GM12891 (cell line): ENCODE results near the gene TPCN2.

ENCODE experiments used
- DNase-seq: peaks from one replicate; pipeline ENCODE4 v3.0.0; 2011; ENCODE audit warnings: low spot score; ENCODE audit not compliant: insufficient read length
- FAIRE-seq: peaks from 2 replicates; lab custom pipeline; 2011; peaks lifted over from hg19 to GRCh38; lab: Jason Lieb, UNC
- PAX5 ChIP-seq: IDR thresholded peaks from 2 replicates; pipeline ENCODE4 v1.6.1; 2011; ENCODE audit warnings: low read length, moderate library complexity, mild to moderate bottlenecking; ENCODE audit not compliant: insufficient read depth, severe bottlenecking
- POLR2A ChIP-seq: IDR thresholded peaks from 2 replicates; pipeline ENCODE4 v1.6.1; 2011; ENCODE audit warnings: low read depth, low read length, control low read depth
- POLR2AphosphoS5 ChIP-seq: IDR thresholded peaks from 2 replicates; pipeline ENCODE4 v1.6.1; 2011; ENCODE audit warnings: low read depth, low read length, control low read depth
- POU2F2 ChIP-seq: IDR thresholded peaks from 2 replicates; pipeline ENCODE4 v1.6.1; 2011; ENCODE audit warnings: low read depth, mild to moderate bottlenecking, control low read depth, low read length, moderate library complexity
- SPI1 ChIP-seq: IDR thresholded peaks from 2 replicates; pipeline ENCODE4 v1.6.1; 2011; ENCODE audit warnings: low read depth, low read length, control low read depth
- TAF1 ChIP-seq: IDR thresholded peaks from 2 replicates; pipeline ENCODE4 v1.6.1; 2011; ENCODE audit warnings: low read depth, low read length, control low read depth

Gene TPCN2

DNA sequence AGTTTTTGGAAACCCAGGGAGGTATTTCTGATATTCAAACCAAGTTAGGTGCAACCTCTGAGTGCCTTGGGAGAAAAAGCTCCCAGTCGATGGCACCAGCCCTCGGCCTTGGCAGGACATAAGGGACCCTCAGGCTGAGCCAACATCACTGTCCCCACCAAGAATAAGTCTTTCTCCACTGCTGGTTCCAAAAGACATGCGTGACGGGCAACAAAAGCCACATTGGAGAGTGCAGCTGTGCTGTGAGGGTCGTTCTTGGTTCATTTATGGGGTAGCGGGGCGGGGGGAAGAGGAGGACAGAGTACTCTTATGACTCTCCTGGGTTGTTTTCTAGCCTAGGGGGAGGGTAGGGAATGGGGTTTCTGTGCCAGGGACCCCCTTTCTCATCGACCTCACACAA lies 11.2 kb upstream of the TPCN2 start:
- no peak for TF ChIP-seq TAF1
- no peak for TF ChIP-seq POU2F2
- no peak for TF ChIP-seq POLR2A
- TF ChIP-seq SPI1: no peak
- no peak for TF ChIP-seq PAX5
- no peak for TF ChIP-seq POLR2AphosphoS5
- FAIRE-seq (no peak), DNase-seq (no peak)

DNA sequence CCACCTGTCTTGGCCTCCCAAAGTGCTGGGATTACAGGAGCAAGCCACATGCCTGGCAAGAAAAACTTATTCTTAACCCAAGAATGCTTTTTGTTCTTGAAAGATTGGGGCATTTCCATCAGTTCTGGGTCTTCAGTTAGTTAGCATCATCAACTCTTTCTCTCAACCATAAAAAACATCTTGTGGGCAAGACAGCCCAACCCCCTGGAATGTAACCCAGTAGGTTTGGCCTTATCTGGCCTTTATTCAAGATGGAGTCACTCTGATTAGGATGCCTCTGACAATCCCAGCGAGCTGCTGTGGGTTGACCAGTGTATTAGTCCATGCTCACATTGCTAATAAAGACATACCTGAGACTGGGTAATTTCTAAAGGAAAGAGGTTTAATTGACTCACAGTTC lies 9.2 kb upstream of the TPCN2 start:
- no peak for TF ChIP-seq SPI1
- TF ChIP-seq TAF1: no peak
- no peak for TF ChIP-seq PAX5
- no peak for TF ChIP-seq POLR2A
- no peak for TF ChIP-seq POLR2AphosphoS5
- no peak for TF ChIP-seq POU2F2
- DNase-seq: no peak
- no peak for FAIRE-seq

DNA sequence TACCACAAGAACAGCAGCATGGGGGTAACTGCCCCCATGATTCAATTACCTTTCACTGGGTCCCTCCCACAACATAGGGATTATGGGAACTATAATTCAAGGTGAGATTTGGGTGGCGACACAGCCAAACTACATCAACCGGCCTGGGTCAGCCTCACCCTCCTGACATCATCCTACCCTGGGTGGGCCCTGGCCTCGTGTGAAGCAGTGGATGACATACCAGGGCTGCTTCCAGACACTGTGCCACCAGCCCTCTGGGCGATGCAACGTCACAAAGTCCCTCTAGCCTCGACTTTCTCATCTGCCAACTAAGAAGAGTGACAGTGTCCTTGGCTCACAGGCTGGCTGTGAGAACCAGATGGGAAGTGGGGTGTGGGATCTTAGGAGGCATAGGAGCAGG lies 8.7 kb upstream of the TPCN2 start:
- no peak for TF ChIP-seq PAX5
- TF ChIP-seq POLR2A: no peak
- TF ChIP-seq POLR2AphosphoS5: no peak
- TF ChIP-seq TAF1: no peak
- TF ChIP-seq SPI1: no peak
- TF ChIP-seq POU2F2: no peak
- DNase-seq: no peak
- no peak for FAIRE-seq

DNA sequence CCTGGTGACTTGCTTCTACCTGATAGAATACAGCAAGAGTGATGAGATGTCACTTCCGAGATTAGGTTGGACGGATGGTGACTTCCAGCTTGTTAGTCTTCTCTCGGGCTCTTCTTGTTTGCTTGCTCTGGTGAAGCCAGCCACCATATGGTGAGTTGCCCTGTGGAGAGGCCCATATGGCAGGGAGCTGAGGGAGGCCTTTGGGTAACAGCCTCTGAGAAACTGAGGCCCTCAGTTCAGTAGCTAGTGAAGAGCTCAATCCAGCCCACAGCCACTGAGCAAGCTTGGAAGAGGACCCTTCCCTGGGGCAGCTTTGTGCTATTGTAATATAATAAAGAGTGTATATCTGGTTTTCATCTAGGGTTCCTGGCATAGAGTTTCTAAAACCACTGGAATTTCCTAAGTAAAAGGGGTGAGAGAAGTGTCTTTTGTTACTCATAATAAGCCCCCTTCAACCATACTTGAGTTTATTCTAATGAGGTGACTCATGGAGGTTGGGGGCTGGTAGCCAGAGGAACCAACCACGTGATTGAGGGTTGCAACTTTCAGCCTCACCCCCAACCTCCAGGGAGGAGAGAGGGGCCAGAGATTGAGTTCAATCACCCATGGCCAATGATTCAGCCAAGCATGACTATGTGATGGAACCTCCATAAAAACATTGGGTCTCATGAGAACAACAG lies 8.0 kb upstream of the TPCN2 start:
- DNase-seq: no peak

DNA sequence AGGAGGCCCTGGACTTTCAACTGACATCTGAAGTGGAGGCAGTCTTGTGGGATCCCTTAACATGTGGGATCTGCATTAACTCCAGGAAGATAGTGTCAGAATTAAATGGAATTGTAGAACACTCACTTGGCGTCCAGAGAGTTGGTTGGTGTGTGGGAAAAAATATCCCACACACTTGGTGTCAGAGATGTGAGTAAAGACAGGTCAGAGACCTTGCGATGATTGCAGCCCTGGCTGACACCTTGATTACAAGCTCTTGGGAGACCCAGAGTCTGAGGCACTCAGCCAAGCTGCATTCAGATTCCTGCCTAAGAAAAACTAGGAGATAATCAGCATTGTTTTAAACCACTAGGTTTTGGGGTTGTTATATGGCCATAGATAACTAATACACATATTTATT lies 7.2 kb upstream of the TPCN2 start:
- DNase-seq (no peak), FAIRE-seq (no peak)
- no peak for TF ChIP-seq POLR2A
- TF ChIP-seq POU2F2: no peak
- TF ChIP-seq PAX5: no peak
- TF ChIP-seq SPI1: no peak
- TF ChIP-seq TAF1: no peak
- no peak for TF ChIP-seq POLR2AphosphoS5

More for the DNA sequence above, 8.0 kb upstream of the TPCN2 start:
- no peak for FAIRE-seq
- no peak for TF ChIP-seq POLR2AphosphoS5
- no peak for TF ChIP-seq POLR2A
- no peak for TF ChIP-seq POU2F2
- TF ChIP-seq PAX5: no peak
- no peak for TF ChIP-seq SPI1
- TF ChIP-seq TAF1: no peak

DNA sequence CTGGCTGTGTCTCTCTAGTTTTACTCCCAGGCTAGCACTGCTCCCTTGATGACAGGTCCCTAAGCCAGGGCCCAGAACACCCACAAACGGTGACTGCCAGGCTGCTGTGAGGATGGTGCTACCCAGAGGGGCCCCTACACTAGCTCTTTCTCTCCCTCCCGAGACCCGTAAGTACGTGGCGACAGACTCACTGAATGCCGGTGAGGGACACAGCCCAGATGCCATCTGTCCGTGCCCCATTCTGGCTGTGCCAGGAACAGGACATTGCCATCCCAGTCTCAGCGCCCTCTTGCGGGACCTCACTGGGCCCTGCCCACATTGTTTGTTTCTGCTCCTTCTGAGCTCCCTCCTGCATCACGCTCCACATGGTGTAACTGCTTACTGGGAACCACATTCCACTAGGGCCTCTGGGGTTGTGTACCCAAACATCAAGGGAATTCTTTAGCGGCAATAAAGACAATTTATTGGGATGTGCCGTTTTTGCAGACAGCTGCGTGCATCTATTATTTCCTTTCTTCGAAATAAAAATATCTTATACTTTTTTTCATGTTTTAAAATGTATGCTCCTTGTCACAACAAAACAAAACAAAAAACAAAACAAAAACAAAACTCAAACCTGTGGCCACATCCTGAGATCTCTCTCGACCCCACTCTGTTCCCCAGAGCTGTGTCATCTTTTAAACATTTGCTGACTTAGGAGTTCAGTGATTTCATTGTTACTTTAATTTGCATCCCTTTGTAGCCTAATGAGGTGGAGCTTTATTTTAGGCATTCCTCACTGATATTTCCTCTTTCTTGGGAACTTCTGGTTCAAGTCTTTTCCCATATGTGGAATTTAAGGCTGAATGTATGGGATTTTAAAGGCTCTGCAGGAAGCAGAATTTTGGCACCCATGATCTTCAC lies 4.4 kb upstream of the TPCN2 start:
- FAIRE-seq (no peak), DNase-seq (no peak)
- TF ChIP-seq TAF1 (no peak), PAX5 (no peak), SPI1 (no peak), POU2F2 (no peak), POLR2A (no peak)

DNA sequence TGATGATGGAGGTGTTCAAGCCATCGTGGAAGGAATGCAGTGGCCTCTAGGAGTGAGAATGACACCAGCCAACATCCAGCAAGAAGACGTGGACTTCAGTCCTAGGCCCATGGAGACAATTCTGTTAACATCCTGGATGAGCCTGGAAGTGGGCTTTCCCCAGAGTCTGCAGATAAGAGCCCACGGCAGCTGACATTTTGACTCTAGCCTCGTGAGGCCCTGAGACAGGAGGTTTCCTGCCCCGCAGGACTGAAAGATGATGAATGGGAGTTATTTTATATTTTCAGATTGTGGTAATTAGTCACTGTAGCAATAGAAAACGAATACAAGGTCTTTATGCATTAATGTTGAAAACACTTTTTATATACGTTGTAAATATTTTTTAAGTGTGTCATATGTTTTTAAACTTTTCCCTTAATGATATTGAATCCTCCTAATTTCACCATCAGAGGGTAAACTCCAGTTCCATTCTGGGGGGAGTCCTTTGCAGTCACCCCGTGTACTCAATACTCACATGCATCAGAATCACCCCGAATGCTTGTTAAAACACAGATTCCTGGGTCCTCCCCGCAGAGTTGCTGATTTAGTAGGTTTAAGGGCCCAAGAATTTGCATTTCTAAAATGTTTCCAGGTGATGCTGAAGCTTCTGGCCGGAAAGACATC lies 570 bp upstream of the TPCN2 start:
- no peak for TF ChIP-seq TAF1
- TF ChIP-seq POU2F2: 0 out of 2 replicates have a peak, but pooled peaks have one; percentile 7
- TF ChIP-seq SPI1: no peak
- DNase-seq (no peak), FAIRE-seq (no peak)

DNA sequence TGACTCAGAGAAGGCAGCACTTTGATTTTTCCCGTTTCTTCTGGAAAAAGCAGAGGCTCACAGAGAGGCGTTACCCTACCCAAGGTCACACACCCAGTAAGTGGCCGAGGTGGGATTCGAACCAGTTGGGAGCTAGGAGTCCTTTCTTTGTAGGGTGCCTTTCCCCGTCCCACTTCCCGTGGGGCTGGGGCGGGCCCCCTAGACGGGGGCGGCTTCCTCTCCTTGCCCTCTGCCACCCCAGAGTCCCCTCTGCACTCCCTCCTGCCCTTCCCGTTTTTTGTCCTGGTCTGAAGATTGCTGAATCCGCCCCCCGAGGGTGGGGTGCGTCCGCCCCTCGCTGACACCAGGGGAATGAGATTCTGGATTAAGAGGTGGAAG lies 747 bp downstream of the TPCN2 start:
- FAIRE-seq (no peak), DNase-seq (no peak)
- TF ChIP-seq POLR2A (no peak), POLR2AphosphoS5 (no peak), POU2F2 (no peak), SPI1 (peak; percentile 41; the same call in 1 of the 2 replicates)

DNA sequence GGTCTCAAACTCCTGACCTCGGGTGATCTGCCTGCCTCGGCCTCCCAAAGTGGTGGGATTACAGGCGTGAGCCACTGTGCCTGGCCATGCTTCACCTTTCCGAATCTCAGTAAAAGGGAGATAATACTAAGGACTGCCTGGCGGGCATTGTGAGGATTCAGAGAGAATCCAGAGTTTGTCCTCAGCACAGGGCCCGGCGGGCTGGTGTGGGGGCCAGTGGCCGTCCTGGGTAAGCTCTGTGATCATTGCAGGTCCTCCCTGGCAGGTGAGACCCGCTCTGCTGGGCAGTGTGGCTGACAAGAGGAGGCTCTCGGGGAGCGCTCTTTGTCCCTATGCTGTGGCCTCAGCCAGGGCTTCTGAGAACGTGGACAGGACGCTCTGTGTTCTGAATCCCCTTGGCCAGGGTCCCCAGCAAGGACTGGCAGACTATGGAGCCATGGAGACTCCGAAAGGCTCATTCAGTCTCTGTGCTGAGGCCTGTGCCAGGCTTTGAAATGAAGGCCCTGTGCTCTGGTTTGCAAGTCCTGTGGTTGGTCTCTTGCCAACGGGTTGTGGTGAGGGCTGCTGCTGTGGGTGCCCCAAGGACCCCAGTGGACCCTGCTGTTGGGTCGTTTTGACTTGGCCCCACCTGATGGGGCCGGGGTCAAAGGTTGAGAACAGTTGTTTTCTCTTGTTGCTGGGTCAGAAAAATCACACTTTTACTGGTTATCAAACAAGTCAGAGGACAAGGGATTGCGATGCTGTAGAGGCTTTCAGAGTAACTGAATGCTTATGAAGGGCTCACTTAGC lies 2.1 kb downstream of the TPCN2 start:
- DNase-seq (no peak), FAIRE-seq (no peak)
- TF ChIP-seq SPI1 (no peak), PAX5 (no peak), TAF1 (no peak), POU2F2 (no peak), POLR2A (no peak), POLR2AphosphoS5 (no peak)
